A549 (cell line): ENCODE measurements around the gene SLCO3A1. TPM values are rescaled to one million over a fixed set of nuclear protein-coding genes. Genes with fewer than 3 reads are reported as not detected.

Source experiments
- ATAC-seq, 2 experiments: fragments of 200-7000 bp in 1 of 2; fragments of >200 bp in 1 of 2; cut with Nextera tagmentation in 1 of 2; cut with Tn5 transposase in 1 of 2; 3 replicates each; pipeline versions ENCODE4 v1.8.0 to v1.9.1; 2018 to 2020; ENCODE audit warnings: mild to moderate bottlenecking in 1 of 2, moderate library complexity in 1 of 2
- CTCF ChIA-PET: fragments of 300-600 bp; sonication (Branson Sonifier 250); formaldehyde crosslinking; extraction: SDS; loops from one replicate; lab custom pipeline; 2021; ENCODE audit warnings: antibody characterized with exemption, inconsistent platforms; lab: Yijun Ruan, JAX
- POLR2A ChIA-PET: fragments of 350-600 bp; formaldehyde crosslinking; extraction: SDS; loops from one replicate; lab custom pipeline; 2021; ENCODE audit warnings: antibody characterized with exemption, inconsistent platforms; lab: Yijun Ruan, JAX
- DNase-seq, 2 experiments: peaks; one replicate each; pipeline versions ENCODE4 v3.0.0 to v3.0.0-alpha.2; 2011 to 2016; ENCODE audit warnings: low read depth in 1 of 2, low spot score in 1 of 2
- FAIRE-seq: peaks from 2 replicates; lab custom pipeline; 2011; peaks lifted over from hg19 to GRCh38; lab: Jason Lieb, UNC
- H3K27ac ChIP-seq, 2 experiments: fragments of >200 bp; sonication (Bioruptor Twin); formaldehyde crosslinking; 3 replicates each; pipeline ENCODE4 v1.5.1; 2016 to 2017
- H3K4me1 ChIP-seq: fragments of >200 bp; sonication (Bioruptor Twin); formaldehyde crosslinking; 3 replicates; pipeline ENCODE4 v1.6.1; 2016
- H3K4me2 ChIP-seq: fragments of >200 bp; sonication (Bioruptor Twin); formaldehyde crosslinking; 3 replicates; pipeline ENCODE4 v1.6.1; 2016
- H3K4me3 ChIP-seq: fragments of >200 bp; sonication (Bioruptor Twin); formaldehyde crosslinking; 3 replicates; pipeline ENCODE4 v1.5.1; 2016
- H3K9me3 ChIP-seq: fragments of >200 bp; sonication (Bioruptor Twin); formaldehyde crosslinking; 3 replicates; pipeline ENCODE4 v1.6.1; 2016
- ATOH8 ChIP-seq: fragments of 250-450 bp; sonication (Bioruptor Pico); IDR thresholded peaks from 2 replicates; pipeline ENCODE4 v1.5.0; 2020; ENCODE audit warnings: low read depth, mild to moderate bottlenecking, moderate library complexity
- CBX8 ChIP-seq: fragments of 200-600 bp; sonication (generic); IDR thresholded peaks from 2 replicates; pipeline ENCODE4 v1.6.1; 2016
- CEBPB ChIP-seq, 2 experiments: fragments of >200 bp in 1 of 2; sonication (Bioruptor Twin) in 1 of 2; formaldehyde crosslinking in 1 of 2; IDR thresholded peaks; 2 replicates each; pipeline ENCODE4 v1.6.1; 2012 to 2016
- CHD2 ChIP-seq: fragments of 150-350 bp; IDR thresholded peaks from 2 replicates; pipeline ENCODE4 v1.6.1; 2014; ENCODE audit warnings: low read length; ENCODE audit not compliant: partially characterized antibody
- CHD4 ChIP-seq: fragments of 200-600 bp; sonication (generic); IDR thresholded peaks from 2 replicates; pipeline ENCODE4 v1.6.1; 2016; ENCODE audit warnings: antibody characterized with exemption, mild to moderate bottlenecking, borderline replicate concordance
- E2F6 ChIP-seq: IDR thresholded peaks from 2 replicates; pipeline ENCODE4 v1.6.1; 2012; ENCODE audit warnings: low read depth, borderline replicate concordance
- EP300 ChIP-seq, 2 experiments: fragments of >200 bp; sonication (Bioruptor Twin); formaldehyde crosslinking; IDR thresholded peaks; 2 replicates in 1 of 2; 3 replicates in 1 of 2; pipeline ENCODE4 v1.6.1; 2016 to 2017
- ESRRA ChIP-seq: fragments of 150-350 bp; IDR thresholded peaks from 2 replicates; pipeline ENCODE4 v1.6.1; 2014; ENCODE audit warnings: mild to moderate bottlenecking, low read length, borderline replicate concordance
- HES2 ChIP-seq: fragments of >200 bp; sonication (Bioruptor Twin); formaldehyde crosslinking; IDR thresholded peaks from 2 replicates; pipeline ENCODE4 v1.6.1; 2016
- HOXB13 ChIP-seq: fragments of 250-450 bp; sonication (Bioruptor Pico); IDR thresholded peaks from 2 replicates; pipeline ENCODE4 v1.5.0; 2020; ENCODE audit warnings: low read depth, mild to moderate bottlenecking, moderate library complexity
- JUN ChIP-seq, 2 experiments: fragments of >200 bp; sonication (Bioruptor Twin); formaldehyde crosslinking; IDR thresholded peaks; 2 replicates in 1 of 2; 3 replicates in 1 of 2; pipeline ENCODE4 v1.6.1; 2016 to 2017
- JUNB ChIP-seq: fragments of >200 bp; sonication (Bioruptor Twin); formaldehyde crosslinking; IDR thresholded peaks from 2 replicates; pipeline ENCODE4 v1.6.1; 2016
- KDM1A ChIP-seq: fragments of 200-600 bp; sonication (generic); IDR thresholded peaks from 2 replicates; pipeline ENCODE4 v1.6.1; 2016; ENCODE audit warnings: low read depth, mild to moderate bottlenecking
- MAFK ChIP-seq: fragments of 450-650 bp; IDR thresholded peaks from 2 replicates; pipeline ENCODE4 v1.6.1; 2014; ENCODE audit not compliant: partially characterized antibody
- MAX ChIP-seq: IDR thresholded peaks from 2 replicates; pipeline ENCODE4 v1.6.1; 2012
- NPAS2 ChIP-seq: fragments of 250-450 bp; sonication (Bioruptor Pico); IDR thresholded peaks from 2 replicates; pipeline ENCODE4 v1.8.0; 2022; ENCODE audit warnings: mild to moderate bottlenecking, moderate library complexity, borderline replicate concordance
- NR3C1 ChIP-seq: fragments of >200 bp; sonication (Bioruptor Twin); formaldehyde crosslinking; IDR thresholded peaks from 3 replicates; pipeline ENCODE4 v1.6.1; 2017
- PBX3 ChIP-seq: IDR thresholded peaks from 2 replicates; pipeline ENCODE4 v1.6.1; 2012
- PHF8 ChIP-seq: fragments of 200-600 bp; sonication (generic); IDR thresholded peaks from 2 replicates; pipeline ENCODE4 v1.6.1; 2016; ENCODE audit warnings: low read depth, mild to moderate bottlenecking, antibody characterized with exemption, moderate library complexity, borderline replicate concordance
- POLR2A ChIP-seq: IDR thresholded peaks from 2 replicates; pipeline ENCODE4 v1.6.1; 2012; ENCODE audit warnings: mild to moderate bottlenecking, low read length
- POLR2AphosphoS2 ChIP-seq: conservative IDR thresholded peaks from 2 replicates; pipeline ENCODE4 v1.6.1; 2012; ENCODE audit warnings: low read length, improper control_type of control experiment, inconsistent platforms
- RARB ChIP-seq: fragments of 250-450 bp; sonication (Bioruptor Pico); IDR thresholded peaks from 2 replicates; pipeline ENCODE4 v1.8.0; 2021; ENCODE audit warnings: mild to moderate bottlenecking, moderate library complexity
- RCOR1 ChIP-seq: fragments of 150-350 bp; IDR thresholded peaks from 2 replicates; pipeline ENCODE4 v1.6.1; 2014; ENCODE audit warnings: antibody characterized with exemption, low read length, low read depth
- REST ChIP-seq: fragments of 200-600 bp; sonication (generic); IDR thresholded peaks from 2 replicates; pipeline ENCODE4 v1.6.1; 2016; ENCODE audit warnings: antibody characterized with exemption, mild to moderate bottlenecking, moderate library complexity
- RFX5 ChIP-seq: fragments of 450-650 bp; IDR thresholded peaks from 2 replicates; pipeline ENCODE4 v1.7.1; 2014; ENCODE audit warnings: antibody characterized with exemption, mild to moderate bottlenecking, moderate library complexity
- RNF2 ChIP-seq: fragments of 200-600 bp; sonication (generic); IDR thresholded peaks from 2 replicates; pipeline ENCODE4 v1.6.1; 2016; ENCODE audit warnings: low read depth, mild to moderate bottlenecking, antibody characterized with exemption, moderate library complexity, borderline replicate concordance
- SMC3 ChIP-seq: fragments of >200 bp; sonication (Bioruptor Twin); formaldehyde crosslinking; IDR thresholded peaks from 3 replicates; pipeline ENCODE4 v1.6.1; 2018; ENCODE audit warnings: inconsistent platforms
- USF2 ChIP-seq: fragments of 450-650 bp; IDR thresholded peaks from 2 replicates; pipeline ENCODE4 v1.6.1; 2014; ENCODE audit warnings: antibody characterized with exemption
- ZFP36 ChIP-seq: fragments of 450-650 bp; IDR thresholded peaks from 2 replicates; pipeline ENCODE4 v1.6.1; 2014; ENCODE audit warnings: borderline replicate concordance; ENCODE audit not compliant: partially characterized antibody
- ZNF302 ChIP-seq: fragments of 250-450 bp; sonication (Bioruptor Pico); IDR thresholded peaks from 2 replicates; pipeline ENCODE4 v1.9.0; 2021; ENCODE audit warnings: inconsistent platforms, mild to moderate bottlenecking, moderate library complexity
- WGBS: methylation state at CpG from one replicate; pipeline ENCODE4 v1.1.6; 2017; ENCODE audit errors: missing lambda C conversion rate; 5-methylcytosine and 5-hydroxymethylcytosine counted together
- polyA plus RNA-seq, 4 experiments: library from polyadenylated mRNA; depleted of rRNA in 3 of 4; stranded (reverse); fragments of >200 nt; fragmentation: RNase III in 1 of 4; extraction: RNeasy Plus Mini Kit Qiagen cat#74134 plus additional on column Dnase treatment in 1 of 4; gene quantifications; 2 replicates in 3 of 4; 3 replicates in 1 of 4; pipeline ENCODE4 v1.2.3, GENCODE V29; 2011 to 2017

Gene SLCO3A1
- polyA plus RNA-seq, 2 of the 4 experiments (the other 2 are of a cell fraction) = 16.8 to 17.0 TPM

- no peak for TF ChIP-seq KDM1A
- TF ChIP-seq E2F6 = peak; percentile 95
- TF ChIP-seq JUN (IDR thresholded peaks at IDR 0.05) = no peak
- no peak for TF ChIP-seq USF2
- no peak for TF ChIP-seq ESRRA
- no peak for TF ChIP-seq HES2
- no peak for TF ChIP-seq RCOR1
- no peak for TF ChIP-seq ZNF302
- peak; percentile 90 for TF ChIP-seq SMC3
- TF ChIP-seq RNF2 = no peak
- TF ChIP-seq NPAS2 (CRISPR knock-in tag) = no peak
- TF ChIP-seq CBX8 = no peak
- TF ChIP-seq CEBPB (IDR thresholded peaks at IDR 0.05) = no peak
- TF ChIP-seq HOXB13 (CRISPR knock-in tag) = no peak
- no peak for TF ChIP-seq POLR2A
- TF ChIP-seq POLR2AphosphoS2 = no peak
- TF ChIP-seq RARB = no peak
- no peak for TF ChIP-seq NR3C1
Measured at GRCh38 chr15:92077353-92078085, 224.0 kb downstream of the SLCO3A1 start (continued).

- no peak for FAIRE-seq
- ChIA-PET POLR2A (no interaction called here), CTCF (interaction anchor here (0.6 to 17.2 kb wide), 41 partner anchors 10 to 1022 kb away, joined by 3 to 256 read pairs (median 5); partner anchors contain the start of gene SLCO3A1)
- Histone ChIP-seq H3K4me2 (no peak overlapping the region), H3K4me1 (peaks cover 6% of the 10 kb centered on the region; the same call in 2 of the 3 replicates), H3K4me3 (no peak overlapping the region), H3K9me3 (no peaks in the 10 kb centered on the region), H3K27ac (no peak overlapping the region)
- TF ChIP-seq EP300 (IDR thresholded peaks at IDR 0.05) (no peak), MAFK (no peak), CHD4 (no peak), MAX (no peak), REST (no peak), JUNB (no peak), RFX5 (no peak), PBX3 (no peak), ATOH8 (CRISPR knock-in tag) (no peak), JUN (IDR thresholded peaks at IDR 0.05) (no peak), ZFP36 (no peak), PHF8 (no peak), ESRRA (no peak), CHD2 (no peak)
- no peak for DNase-seq
- WGBS = 93% methylated on average over 6 of the region's 6 CpGs
- no peak for ATAC-seq
Measured at GRCh38 chr15:92078270-92078669, 224.8 kb downstream of the SLCO3A1 start.
